Endothelial cell of umbilical vein (primary cell): ENCODE results near the gene KCNAB2. TPM values are rescaled to one million over a fixed set of nuclear protein-coding genes. Genes with fewer than 3 reads are reported as not detected.

Experiments
- BruUV-seq: library from RNA; stranded (reverse); fragments of 400-500 nt; replicated peaks from 2 replicates; lab custom pipeline; 2021; lab: Mats Ljungman, UMichigan
- CTCF ChIA-PET: fragments of 300-600, 350-600 bp; sonication (Branson Sonifier 250); formaldehyde crosslinking; loops from one replicate; lab custom pipeline; 2021; ENCODE audit warnings: antibody characterized with exemption, inconsistent platforms; lab: Charles Lee
- POLR2A ChIA-PET: fragments of 300-600, 350-600 bp; sonication (Branson Sonifier 250); formaldehyde crosslinking; loops from one replicate; lab custom pipeline; 2021; ENCODE audit warnings: antibody characterized with exemption, inconsistent platforms; lab: Charles Lee
- DNase-seq: peaks from one replicate; pipeline ENCODE4 v3.0.0-alpha.2; 2011; ENCODE audit warnings: low read depth, low spot score
- FAIRE-seq: peaks from 2 replicates; lab custom pipeline; 2011; peaks lifted over from hg19 to GRCh38; lab: Jason Lieb, UNC
- H2AFZ ChIP-seq: 2 replicates; pipeline ENCODE4 v1.6.0; 2012; ENCODE audit warnings: low read depth, low read length, control low read depth, inconsistent platforms
- H3K27ac ChIP-seq: 2 replicates; pipeline ENCODE4 v1.5.1; 2011; ENCODE audit warnings: low read depth, mild to moderate bottlenecking, control low read depth, low read length, moderate library complexity; ENCODE audit not compliant: insufficient read depth
- H3K27me3 ChIP-seq, 2 experiments: 2 replicates each; pipeline versions ENCODE4 v1.6.0 to v1.6.1; 2011; ENCODE audit warnings: low read length in 2 of 2, mixed read lengths in 1 of 2; ENCODE audit not compliant: control insufficient read depth in 2 of 2, insufficient read depth in 2 of 2
- H3K36me3 ChIP-seq, 2 experiments: 2 replicates in 1 of 2; 3 replicates in 1 of 2; pipeline ENCODE4 v1.5.1; 2011; ENCODE audit warnings: low read length in 2 of 2, mild to moderate bottlenecking in 1 of 2, moderate library complexity in 1 of 2; ENCODE audit not compliant: control insufficient read depth in 2 of 2, insufficient read depth in 2 of 2; ENCODE audit errors: extremely low read depth in 1 of 2
- H3K4me1 ChIP-seq: 3 replicates; pipeline ENCODE4 v1.5.1; 2011; ENCODE audit warnings: mild to moderate bottlenecking, low read length; ENCODE audit not compliant: control insufficient read depth, insufficient read depth; ENCODE audit errors: extremely low read depth
- H3K4me2 ChIP-seq: 2 replicates; pipeline ENCODE4 v1.6.1; 2011; ENCODE audit warnings: low read length, control low read depth, mixed read lengths; ENCODE audit not compliant: insufficient read depth
- H3K4me3 ChIP-seq, 3 experiments: fragments of 200-600 bp in 1 of 3; sonication (generic), shearing (Covaris generic) in 1 of 3; replicated peaks in 1 of 3; 2 replicates each; pipeline ENCODE4 v1.5.1; 2011 to 2016; ENCODE audit warnings: control low read depth in 3 of 3, low read length in 3 of 3, mild to moderate bottlenecking in 2 of 3, inconsistent platforms in 1 of 3, low read depth in 1 of 3, moderate library complexity in 1 of 3; ENCODE audit not compliant: insufficient read depth in 1 of 3
- H3K79me2 ChIP-seq: 2 replicates; pipeline ENCODE4 v1.6.0; 2012; ENCODE audit warnings: low read length, inconsistent platforms; ENCODE audit not compliant: control insufficient read depth, insufficient read depth
- H3K9ac ChIP-seq: replicated peaks from 2 replicates; pipeline ENCODE3; 2011; ENCODE audit warnings: low read length, control low read depth; ENCODE audit not compliant: insufficient read depth; ENCODE audit errors: extremely low read depth
- H3K9me1 ChIP-seq: replicated peaks from 3 replicates; pipeline ENCODE4 v1.6.0; 2011; ENCODE audit warnings: mild to moderate bottlenecking, low read length; ENCODE audit not compliant: control insufficient read depth, insufficient read depth; ENCODE audit errors: extremely low read depth
- H3K9me3 ChIP-seq: replicated peaks from 2 replicates; pipeline ENCODE4 v1.5.1; 2012; ENCODE audit warnings: low read length, inconsistent platforms; ENCODE audit not compliant: control insufficient read depth, insufficient read depth
- H4K20me1 ChIP-seq: replicated peaks from 2 replicates; pipeline ENCODE3; 2011; ENCODE audit warnings: mild to moderate bottlenecking, low read length; ENCODE audit not compliant: control insufficient read depth, insufficient read depth; ENCODE audit errors: extremely low read depth
- CTCF ChIP-seq, 2 donors: IDR thresholded peaks; 1 replicate in 1 of 2; 2 replicates in 1 of 2; pipeline ENCODE4 v1.5.1; 2011; ENCODE audit warnings: low read length in 2 of 2, mild to moderate bottlenecking in 2 of 2, moderate library complexity in 2 of 2, control low read depth in 1 of 2, inconsistent platforms in 1 of 2, low read depth in 1 of 2; ENCODE audit not compliant: insufficient read depth in 1 of 2; ENCODE audit errors: extremely low read depth in 1 of 2
- EZH2 ChIP-seq: IDR thresholded peaks from 2 replicates; pipeline ENCODE4 v1.6.1; 2012; ENCODE audit warnings: borderline replicate concordance, low read depth, mild to moderate bottlenecking, moderate library complexity, low read length, inconsistent platforms; ENCODE audit not compliant: severe bottlenecking
- FOS ChIP-seq: IDR thresholded peaks from 2 replicates; pipeline ENCODE4 v1.6.1; 2011; ENCODE audit warnings: mild to moderate bottlenecking, low read length, moderate library complexity, borderline replicate concordance; ENCODE audit not compliant: insufficient read depth
- GATA2 ChIP-seq: IDR thresholded peaks from 2 replicates; pipeline ENCODE4 v1.7.0; 2011; ENCODE audit warnings: low read depth, mild to moderate bottlenecking, moderate library complexity, mixed read lengths, low read length; ENCODE audit not compliant: insufficient read length, insufficient read depth
- JUN ChIP-seq: IDR thresholded peaks from 2 replicates; pipeline ENCODE4 v1.6.1; 2011; ENCODE audit warnings: borderline replicate concordance, low read depth; ENCODE audit not compliant: insufficient read length, insufficient read depth
- MAX ChIP-seq: IDR thresholded peaks from 2 replicates; pipeline ENCODE4 v1.6.1; 2011; ENCODE audit not compliant: insufficient read depth, insufficient read length
- MYC ChIP-seq: IDR thresholded peaks from one replicate; pipeline ENCODE4 v1.6.1; 2011; ENCODE audit warnings: mild to moderate bottlenecking, low read depth, low read length
- POLR2A ChIP-seq: IDR thresholded peaks from 2 replicates; pipeline ENCODE4 v1.6.1; 2012; ENCODE audit warnings: low read depth, mild to moderate bottlenecking, control low read depth, low read length
- POLR2AphosphoS5 ChIP-seq: IDR thresholded peaks from 2 replicates; pipeline ENCODE4 v1.6.1; 2012; ENCODE audit warnings: low read depth, mild to moderate bottlenecking, control low read depth, low read length, moderate library complexity; ENCODE audit not compliant: insufficient read depth
- dilution Hi-C: fragments of 300-500 bp; cut with MboI; formaldehyde crosslinking; loops from one replicate; pipeline ENCODE4 v1.15.0; 2019; ENCODE audit warnings: low sequenced_read_pairs; ENCODE audit not compliant: extremely low pct_ligation_motif_present
- intact Hi-C: fragments of 100-400 bp; cut with micrococcal nuclease; formaldehyde crosslinking; loops from one replicate; pipeline ENCODE4 v1.10.0; 2022
- polyA plus RNA-seq, 4 experiments: library from polyadenylated mRNA; depleted of rRNA in 3 of 4; stranded (reverse) in 3 of 4; unstranded in 1 of 4; fragments of >200 nt; gene quantifications; 2 replicates each; pipeline versions ENCODE4 v1.2.1 to v1.2.3, GENCODE V29; 2011 to 2012; ENCODE audit warnings: missing spikeins in 1 of 4
- total RNA-seq: library from RNA; stranded (reverse); gene quantifications from 2 replicates; pipeline ENCODE4 v1.2.3, GENCODE V29; 2021

Gene KCNAB2
- total and polyA plus RNA-seq, 2 donors (not counting 3 experiments of a cell fraction or from before 2014, with no cell fraction given), result 2.4 to 3.8 TPM

- H3K9me1 ChIP-seq, result no peaks in the 10 kb centered on the region
- dilution Hi-C loops, result no loop called here
- H2AFZ ChIP-seq, result no peak overlapping the region
- DNase-seq, result no peak
- intact Hi-C loops, result no loop called here
- POLR2A ChIA-PET, result no interaction called here
- no peak overlapping the region for H3K27ac ChIP-seq
- no peaks in the 10 kb centered on the region for H3K36me3 ChIP-seq
- peaks cover 7% of the 10 kb centered on the region for H3K4me1 ChIP-seq
- H3K9ac ChIP-seq, result no peak overlapping the region
- H3K4me3 ChIP-seq, result no peak overlapping the region
- H3K9me3 ChIP-seq, result no peaks in the 10 kb centered on the region
- H3K27me3 ChIP-seq, result no peaks in the 10 kb centered on the region
- BruUV-seq, result no TSS peak
- TF ChIP-seq GATA2 (no peak), JUN (no peak), EZH2 (no peak), FOS (no peak), MAX (no peak), POLR2A (no peak), MYC (no peak), CTCF (IDR thresholded peaks at IDR 0.05; ENCODE audit: extremely low read depth in 1 of 2, insufficient read depth in 1 of 2, low read depth in 1 of 2, low read length in 2 of 2) (no peak), POLR2AphosphoS5 (no peak)
- CTCF ChIA-PET, result interaction anchor here (1.0 to 1.4 kb wide), 4 partner anchors 11 to 134 kb away, joined by 3 to 4 read pairs (median 3); no protein-coding TSS in a partner anchor
- H3K79me2 ChIP-seq, result no peaks in the 10 kb centered on the region
- H4K20me1 ChIP-seq, result no peaks in the 10 kb centered on the region
- no peak overlapping the region for H3K4me2 ChIP-seq
- no peak for FAIRE-seq
These were observed 25.5 kb downstream of the KCNAB2 start for GRCh38 chr1:6071219-6071618.
